ENCODE measurements around the gene PARP9.
"Not testable (repeated sequence)": the region's sequence is repeated elsewhere in the genome, so short reads cannot be mapped to it uniquely, and the experiment has no call there.

PARP9 gene

DNA sequence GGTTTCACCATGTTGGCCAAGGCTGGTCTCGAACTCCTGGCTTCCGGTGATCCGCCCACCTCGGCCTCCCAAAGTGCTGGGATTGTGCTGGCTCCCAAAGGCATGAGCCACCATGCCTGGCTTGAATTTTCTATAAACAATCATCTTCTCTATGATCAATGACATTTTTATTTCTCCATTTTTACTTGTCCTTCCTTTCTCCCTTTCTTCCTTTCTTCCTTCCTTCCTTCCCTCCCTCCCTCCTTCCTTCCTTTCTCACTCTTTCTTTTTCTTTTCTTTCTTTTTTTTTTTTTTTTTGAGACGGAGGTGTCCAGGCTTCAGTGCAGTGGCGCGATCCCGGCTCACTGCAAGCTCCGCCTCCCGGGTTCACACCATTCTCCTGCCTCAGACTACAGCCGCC lies 40.8 kb downstream of the PARP9 start:
- in situ Hi-C loops (cut with MboI; ENCODE audit: low sequenced_read_pairs), result no loop called here

DNA sequence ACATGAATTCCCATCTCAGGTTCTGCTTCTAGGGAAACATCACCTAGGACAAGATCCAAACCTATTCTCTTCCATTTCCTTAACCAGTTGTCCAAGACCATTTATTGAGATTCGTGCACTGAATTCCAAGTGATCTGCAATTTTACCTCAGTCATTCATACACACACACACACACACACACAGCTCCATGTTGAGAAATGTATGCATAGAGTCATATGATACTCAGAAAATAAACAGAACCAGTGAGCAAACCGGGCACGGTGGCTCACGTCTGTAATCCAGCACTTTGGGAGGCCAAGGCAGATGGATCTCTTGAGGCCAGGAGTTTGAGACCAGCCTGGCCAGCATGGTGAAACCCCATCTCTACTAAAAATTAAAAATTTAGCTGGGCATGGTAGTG lies 43.2 kb downstream of the PARP9 start:
- in situ Hi-C loops (cut with MboI; ENCODE audit: low sequenced_read_pairs), result no loop called here

DNA sequence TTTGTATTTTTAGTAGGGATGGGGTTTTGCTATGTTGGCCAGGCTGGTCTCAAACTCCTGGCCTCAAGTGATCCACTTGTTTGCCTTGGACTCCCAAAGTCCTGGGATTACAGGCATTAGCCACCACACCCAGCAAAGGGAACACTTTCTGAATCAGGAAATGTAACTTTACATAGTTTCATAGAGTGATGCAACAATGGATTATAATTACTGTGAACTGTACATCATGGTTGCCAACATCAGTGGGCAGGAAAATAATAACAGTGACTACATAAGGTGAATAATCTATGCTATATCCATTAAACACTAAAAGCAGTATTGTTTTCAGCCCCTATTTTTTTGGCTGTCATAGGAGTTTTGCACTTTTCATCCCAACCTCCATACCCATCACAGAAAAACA lies 44.4 kb downstream of the PARP9 start:
- in situ Hi-C loops (cut with MboI; ENCODE audit: low sequenced_read_pairs), result no loop called here

DNA sequence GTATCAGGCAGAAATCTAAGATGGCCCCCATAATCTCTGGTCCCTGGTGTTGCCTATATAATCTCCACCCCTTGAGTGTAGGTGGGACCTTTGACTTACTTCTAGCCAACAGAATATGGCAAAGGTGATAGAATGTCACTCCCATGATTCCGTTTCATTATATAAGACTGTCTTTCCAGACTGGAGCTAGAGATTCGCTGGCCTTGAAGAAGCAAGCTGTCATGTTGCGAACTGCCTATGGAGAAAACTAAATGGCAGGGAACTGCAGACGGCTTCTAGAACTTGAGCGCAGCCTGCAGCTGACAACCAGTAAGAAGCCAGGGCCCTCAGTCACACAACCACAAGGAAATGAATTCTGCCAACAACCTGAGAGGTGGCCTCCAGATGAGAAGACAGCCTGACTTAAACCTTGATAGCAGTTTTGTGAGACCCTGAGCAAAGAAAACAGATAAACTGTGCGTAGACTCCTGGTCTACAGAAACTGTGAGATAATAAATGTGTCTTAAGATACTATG lies 47.2 kb downstream of the PARP9 start:
- in situ Hi-C loops (cut with MboI; ENCODE audit: low sequenced_read_pairs), result no loop called here

DNA sequence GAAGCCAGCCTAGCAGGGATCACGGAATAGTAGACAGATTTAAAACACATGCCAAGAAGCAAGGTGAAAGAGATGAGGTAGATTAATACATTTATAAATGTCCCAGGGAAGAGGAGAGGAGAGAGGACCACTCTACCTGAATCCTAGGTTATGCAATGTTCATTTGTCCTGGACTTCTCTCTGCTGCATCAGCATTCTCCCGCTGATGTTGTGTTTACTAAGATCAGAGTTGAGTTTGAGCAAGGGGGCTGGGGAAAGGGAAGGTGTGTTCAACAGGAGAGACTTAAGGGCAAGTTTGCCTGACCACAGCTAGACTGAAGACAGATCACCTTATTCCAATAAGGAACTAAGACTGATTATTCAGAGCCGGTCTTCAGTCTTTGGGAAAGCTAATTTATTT lies 48.2 kb downstream of the PARP9 start:
- in situ Hi-C loops (cut with MboI; ENCODE audit: low sequenced_read_pairs), result no loop called here

DNA sequence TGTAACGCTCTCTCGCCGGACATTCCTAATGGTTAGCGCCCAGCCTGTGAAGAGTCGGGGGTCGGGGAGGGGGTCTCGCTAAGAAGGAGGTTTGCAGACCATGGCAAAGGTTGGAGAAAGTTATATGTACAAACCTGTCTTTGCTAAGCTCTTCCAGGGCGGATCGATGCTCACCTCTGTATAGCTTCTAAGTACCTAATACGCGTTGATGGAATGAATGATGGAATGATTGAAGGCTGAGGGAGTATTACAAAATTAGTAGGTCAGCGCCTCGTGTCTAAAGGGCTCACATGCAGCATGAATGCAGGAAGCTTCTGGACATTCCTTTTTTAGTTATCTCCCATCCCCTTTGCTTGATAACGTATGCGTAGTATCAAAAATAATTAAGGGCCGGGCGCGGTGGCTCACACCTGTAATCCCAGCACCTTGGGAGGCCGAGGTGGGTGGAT lies 49.1 kb downstream of the PARP9 start:
- in situ Hi-C loops (cut with MboI; ENCODE audit: low sequenced_read_pairs), result no loop called here

DNA sequence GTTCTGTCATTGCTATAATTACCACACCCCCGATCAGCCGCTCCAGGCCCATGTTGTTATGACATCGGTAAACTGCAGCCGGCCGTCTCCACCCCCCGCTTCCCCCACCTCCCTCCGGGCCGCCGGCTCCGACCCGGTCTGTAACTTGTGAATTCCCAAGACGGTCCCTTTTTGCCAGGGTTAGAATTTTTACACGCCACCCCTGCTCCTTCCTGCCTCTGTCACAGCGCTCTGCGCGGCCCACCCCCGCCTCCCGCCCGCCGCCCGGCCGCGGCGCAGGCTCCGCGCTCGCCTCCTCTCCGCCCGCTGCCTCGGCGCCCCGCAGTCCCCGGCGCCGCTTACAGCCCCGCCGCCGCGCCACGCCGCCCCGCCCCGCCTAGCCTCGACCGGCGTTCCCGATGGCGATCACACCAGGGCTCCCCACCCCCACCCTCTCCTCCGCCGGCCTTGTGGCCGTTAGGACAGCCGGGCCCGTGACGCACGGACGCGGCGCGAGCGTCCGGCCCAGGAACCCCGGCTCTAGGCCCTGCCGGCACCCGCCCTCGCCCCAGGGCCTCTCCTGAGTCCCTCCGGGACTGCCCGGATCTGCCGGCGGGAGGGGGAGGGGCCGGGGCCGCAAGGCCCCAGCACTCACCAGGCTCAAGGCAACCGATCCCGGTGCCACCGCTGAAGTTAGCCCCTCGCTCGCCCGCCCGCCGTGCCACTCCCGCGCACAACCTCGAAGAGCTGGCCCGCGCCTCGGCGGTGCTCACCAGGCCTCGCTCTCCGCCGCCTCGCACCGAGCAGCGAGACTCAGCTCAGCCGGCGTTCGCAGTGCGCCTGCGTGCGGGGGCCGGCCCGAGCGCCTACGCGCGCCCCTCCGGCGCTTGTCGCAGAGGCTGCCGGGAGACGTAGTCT lies 49.7 kb downstream of the PARP9 start, which contains the start of gene KPNA1:
TSS of gene KPNA1 (minus strand) at position 817 of the 897 bp plus-strand sequence. CDS start 18,374 bp downstream, outside the sequence.
- in situ Hi-C loops (cut with MboI; ENCODE audit: low sequenced_read_pairs), result no loop called here

DNA sequence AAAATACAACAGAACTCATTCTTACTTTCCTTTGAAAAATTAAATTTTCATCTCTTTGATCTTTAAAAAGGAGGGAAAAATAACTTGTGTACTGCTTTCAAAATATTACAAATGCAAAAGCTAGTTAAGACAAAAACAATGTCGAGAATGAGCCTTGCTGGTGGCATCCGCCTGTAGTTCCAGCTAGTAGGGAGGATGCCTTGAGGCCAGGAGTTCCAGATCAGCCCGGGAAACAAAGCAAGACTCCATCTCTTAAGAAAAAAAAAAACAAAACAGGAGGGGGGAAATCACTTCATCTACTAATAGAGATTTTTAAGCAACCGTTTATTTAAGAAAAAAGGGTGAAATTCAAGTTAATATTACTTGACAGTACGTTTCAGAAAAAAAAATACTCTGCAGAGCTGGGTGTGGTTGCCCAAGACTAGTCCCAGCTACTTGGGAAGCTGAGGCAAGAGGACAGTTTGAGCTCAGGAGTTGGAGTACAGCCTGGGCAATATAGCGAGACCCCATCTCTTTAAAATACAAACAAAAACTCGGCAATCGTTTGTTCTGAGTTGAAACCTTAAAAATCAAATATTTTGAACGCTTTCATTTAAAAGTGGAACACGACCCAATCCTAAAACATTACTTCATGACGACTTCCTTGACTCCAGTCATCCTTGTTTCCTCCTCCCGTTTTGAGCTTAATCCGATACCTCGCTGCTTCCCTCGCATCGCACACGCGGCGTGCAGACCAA lies 50.5 kb downstream of the PARP9 start:
- in situ Hi-C loops (cut with MboI; ENCODE audit: low sequenced_read_pairs), result no loop called here

DNA sequence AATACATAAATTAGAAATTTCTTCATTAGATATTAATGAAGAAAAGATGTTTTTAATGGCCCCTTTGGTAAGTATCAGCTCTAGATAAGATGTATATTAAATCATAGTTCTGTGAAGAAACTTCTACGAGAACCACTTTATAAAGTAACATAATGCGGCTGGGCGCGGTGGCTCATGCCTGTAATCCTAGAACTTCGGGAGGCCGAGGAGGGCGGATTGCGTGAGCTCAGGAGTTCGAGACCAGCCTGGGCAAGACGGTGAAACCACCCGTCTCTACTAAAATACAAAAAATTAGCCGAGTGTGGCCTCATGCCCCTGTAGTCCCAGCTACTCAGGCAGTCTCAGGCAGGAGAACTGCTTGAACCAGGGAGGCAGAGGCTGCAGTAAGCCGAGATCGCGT lies 51.8 kb downstream of the PARP9 start:
- in situ Hi-C loops (cut with MboI; ENCODE audit: low sequenced_read_pairs), result no loop called here

DNA sequence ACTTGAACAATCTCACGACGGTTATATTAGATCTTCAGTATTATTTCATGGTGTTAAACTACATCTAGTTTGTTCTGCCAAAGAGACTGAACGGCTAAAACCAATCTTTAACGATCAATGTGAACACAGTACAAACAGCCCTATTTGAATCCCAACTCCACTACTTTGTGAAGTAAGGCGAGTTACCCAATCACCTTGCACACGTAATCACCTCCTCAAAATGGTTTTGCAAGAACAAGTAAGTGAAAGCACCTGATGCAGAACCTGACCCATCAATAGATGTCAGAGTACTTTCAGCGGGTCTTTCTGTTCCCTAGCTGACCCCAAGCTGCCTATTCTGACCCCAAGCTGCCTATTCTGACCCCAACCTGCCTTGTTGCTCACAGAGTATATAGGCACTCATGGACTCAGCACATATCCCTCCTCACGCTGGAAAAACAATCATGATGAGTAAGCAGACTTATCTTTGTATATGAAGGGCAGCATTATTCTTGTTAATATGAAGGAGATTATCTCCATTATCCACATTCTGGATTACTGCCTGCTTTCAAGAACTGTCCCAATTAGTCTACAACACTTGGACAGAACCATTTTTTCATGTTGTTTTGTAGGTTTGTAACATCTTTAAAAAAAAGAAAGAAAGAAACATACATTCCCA lies 53.1 kb downstream of the PARP9 start:
- in situ Hi-C loops (cut with MboI; ENCODE audit: low sequenced_read_pairs), result no loop called here

DNA sequence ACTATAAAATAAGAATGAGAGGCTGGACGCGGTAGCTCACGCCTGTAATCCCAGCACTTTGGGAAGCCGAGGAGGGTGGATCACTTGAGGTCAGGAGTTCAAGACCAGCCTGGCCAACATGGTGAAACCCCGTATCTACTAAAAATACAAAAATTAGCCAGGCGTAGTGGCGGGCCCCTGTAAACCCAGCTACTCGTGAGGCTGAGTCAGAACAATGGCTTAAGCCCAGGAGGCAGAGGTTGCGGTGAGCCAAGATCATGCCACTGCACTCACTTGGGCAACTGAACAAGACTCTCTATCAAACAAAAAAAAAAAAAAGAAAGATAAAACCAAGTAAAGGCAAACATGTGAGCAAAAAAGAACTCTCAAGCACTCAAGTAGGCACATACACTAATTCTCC lies 55.2 kb downstream of the PARP9 start:
- in situ Hi-C loops (cut with MboI; ENCODE audit: low sequenced_read_pairs), result not testable (repeated sequence)

DNA sequence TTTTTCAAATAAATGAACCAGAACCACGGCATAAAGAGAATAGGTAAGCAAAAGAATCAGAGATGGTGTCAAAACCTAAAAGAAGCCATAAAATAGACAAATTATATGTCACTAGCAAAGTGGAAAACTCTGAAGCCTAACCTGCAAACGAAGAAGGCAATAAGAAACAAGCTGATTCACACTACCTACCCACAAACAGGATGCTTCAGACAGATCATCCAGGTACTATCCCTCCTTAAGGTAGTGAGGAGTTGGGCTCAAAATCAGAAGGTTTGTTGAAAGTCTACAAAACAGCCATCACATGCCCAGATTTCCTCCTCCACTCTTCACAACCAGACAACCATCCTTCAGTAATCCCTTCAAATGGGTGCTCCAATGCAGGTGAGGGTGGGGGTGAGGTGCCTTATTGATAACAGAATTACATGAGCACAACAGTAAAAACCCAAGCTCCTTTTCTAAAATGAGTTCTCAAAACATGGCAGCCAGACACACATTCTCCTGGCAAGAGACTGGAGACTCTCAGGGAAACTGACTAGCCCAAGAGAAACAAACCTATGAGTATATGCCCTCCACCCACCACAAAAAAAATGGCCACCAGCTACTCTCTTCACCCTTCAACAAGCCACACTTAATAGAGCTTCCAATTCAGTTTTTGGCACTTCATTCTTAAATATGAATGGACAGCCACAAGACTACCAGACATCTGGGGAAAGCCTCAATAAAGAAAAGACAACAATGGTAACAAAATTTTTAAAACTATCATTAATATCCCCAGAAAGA lies 55.8 kb downstream of the PARP9 start:
- in situ Hi-C loops (cut with MboI; ENCODE audit: low sequenced_read_pairs), result no loop called here

DNA sequence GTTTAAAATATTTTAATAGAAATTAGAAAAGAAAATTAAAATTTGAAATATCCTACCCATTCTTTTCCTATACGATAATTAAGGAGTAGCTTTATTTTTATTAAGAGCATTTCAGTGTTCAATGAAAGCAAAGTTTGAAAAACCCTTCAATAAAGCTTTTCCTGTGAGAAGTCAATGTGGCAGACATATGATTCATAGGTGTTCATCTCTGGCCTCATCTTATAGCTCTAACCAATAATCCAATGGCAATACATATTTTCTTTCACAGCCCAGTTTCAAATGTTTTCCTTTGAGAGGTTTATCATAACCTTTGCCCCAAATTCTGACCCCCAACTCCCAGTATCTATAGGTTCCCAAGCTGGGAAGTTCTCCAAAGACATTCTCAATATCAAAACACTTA lies 57.6 kb downstream of the PARP9 start:
- in situ Hi-C loops (cut with MboI; ENCODE audit: low sequenced_read_pairs), result no loop called here

DNA sequence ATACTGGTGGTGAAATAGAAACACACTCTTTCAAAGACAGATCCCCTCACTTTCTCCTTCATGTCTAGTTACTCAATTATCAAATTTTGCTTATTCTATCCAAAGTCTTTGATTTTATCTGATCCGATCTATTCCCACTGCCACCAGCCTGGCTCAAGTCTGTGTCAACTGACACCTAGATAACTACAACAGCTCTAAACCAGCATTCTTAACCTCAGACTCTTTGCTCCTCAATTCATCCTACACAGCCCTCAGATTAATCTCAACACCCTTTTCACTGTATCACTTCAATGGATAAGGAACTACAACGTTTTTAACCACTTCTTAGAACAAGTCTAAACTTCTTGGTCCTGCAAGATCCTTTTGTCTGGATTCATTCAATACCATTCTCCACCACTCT lies 58.4 kb downstream of the PARP9 start:
- in situ Hi-C loops (cut with MboI; ENCODE audit: low sequenced_read_pairs), result no loop called here

DNA sequence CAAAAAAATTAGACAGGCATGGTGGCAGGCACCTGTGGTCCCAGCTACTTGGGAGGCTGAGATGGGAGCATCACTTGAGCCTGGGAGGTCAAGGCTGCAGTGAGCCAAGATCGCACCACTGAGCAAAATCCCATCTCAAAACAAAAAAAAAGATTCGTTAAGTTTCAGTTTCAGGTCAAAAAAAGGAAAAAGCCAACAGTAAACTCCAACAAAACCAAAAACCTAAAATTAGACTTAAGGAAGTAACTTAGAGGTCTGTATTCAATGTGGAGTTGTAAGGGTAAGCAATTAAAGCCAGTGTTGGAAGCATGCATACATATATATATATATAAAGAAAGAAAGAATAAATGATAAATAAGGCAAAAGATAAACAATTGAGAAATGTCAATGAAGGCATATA lies 61.2 kb downstream of the PARP9 start:
- in situ Hi-C loops (cut with MboI; ENCODE audit: low sequenced_read_pairs), result no loop called here

DNA sequence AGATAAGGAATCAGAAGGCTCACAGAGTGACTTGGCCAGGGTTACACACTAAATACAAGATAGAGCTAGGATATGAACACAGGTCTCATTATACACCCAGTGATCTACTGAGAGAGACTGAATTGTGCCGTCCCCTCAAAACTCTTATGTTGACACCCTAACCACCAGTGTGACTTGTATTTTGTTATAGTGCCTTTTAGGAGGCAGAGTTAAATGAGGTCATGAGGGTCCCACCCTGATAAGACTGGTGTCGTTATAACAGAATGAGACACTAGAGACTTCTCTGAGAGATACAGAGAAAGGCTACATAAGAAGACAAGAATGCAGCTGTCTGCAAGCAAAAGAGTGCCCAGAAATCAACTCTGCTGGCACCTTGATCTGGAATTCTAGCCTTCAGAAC lies 62.0 kb downstream of the PARP9 start:
- in situ Hi-C loops (cut with MboI; ENCODE audit: low sequenced_read_pairs), result no loop called here

DNA sequence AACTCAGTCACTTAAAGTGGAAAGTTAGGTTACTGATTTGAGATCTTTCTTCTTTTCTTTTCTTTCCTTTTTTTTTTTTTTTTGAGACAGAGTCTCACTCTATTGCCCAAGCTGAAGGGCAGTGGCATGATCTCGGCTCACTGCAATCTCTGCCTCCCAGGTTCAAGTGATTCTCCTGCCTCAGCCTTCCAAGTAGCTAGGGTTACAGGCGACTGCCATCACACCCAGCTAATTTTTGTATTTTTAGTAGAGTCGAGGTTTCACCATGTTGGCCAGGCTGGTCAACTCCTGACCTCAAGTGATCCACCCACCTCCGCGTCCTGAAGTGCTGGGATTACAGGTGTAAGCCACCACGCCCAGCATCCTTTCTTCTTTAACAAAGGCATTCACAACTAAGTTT lies 63.1 kb downstream of the PARP9 start:
- in situ Hi-C loops (cut with MboI; ENCODE audit: low sequenced_read_pairs), result not testable (repeated sequence)

DNA sequence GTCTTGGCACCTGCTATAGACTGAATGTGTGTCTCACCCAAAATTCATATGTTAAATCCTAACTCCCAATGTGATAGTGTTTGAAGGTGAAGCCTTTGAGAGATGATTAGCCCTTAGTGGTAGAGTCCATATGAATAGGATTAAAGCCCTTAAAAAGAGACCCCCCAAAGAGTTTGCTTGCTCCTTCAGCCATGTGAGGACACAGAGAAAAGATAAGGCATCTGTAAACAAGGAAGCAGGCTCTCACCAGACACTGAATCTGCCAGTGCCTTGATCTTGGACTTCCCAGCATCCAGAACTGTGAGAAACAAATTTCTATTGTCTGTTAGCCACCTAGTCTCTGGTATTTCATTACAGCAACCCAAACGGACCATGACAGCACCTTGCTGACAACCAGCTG lies 65.9 kb downstream of the PARP9 start:
- in situ Hi-C loops (cut with MboI; ENCODE audit: low sequenced_read_pairs), result no loop called here

DNA sequence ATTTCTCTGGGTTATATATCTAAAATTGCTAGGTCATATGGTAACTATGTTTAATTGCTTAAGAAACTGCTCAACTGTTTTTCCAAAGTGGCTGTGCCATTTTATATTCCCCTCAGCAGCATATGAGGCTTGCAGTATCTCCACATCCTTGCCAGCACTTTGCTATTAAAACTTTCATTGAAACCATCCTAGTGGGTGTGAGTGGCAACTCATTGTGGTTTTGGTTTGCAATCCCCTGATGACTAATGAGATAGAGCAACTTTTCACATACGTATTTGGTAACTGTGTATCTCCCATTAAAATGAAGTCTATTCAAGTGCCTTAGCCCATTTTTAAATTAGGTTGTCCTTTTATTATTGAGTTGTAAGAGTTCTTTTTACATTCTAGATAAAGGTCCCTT lies 66.7 kb downstream of the PARP9 start:
- in situ Hi-C loops (cut with MboI; ENCODE audit: low sequenced_read_pairs), result no loop called here

DNA sequence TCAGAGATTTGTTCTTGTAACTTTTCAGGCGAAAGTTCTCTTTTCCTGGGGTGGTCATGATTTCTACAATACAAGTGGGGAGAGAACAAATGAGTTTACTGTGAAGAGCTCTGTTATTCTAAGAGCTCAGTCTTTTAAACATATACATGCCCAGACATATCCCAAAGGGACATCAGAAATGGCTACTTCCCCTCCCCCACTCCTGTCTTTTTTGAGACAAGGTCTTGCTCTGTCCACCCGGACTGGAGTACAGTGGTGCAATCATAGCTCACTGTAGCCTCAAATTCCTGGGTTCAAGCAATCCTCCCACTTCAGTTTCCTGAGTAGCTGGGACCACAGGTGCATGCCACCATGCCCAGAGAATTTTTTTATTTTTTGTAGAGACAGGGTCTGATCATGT lies 67.6 kb downstream of the PARP9 start:
- in situ Hi-C loops (cut with MboI; ENCODE audit: low sequenced_read_pairs), result no loop called here

DNA sequence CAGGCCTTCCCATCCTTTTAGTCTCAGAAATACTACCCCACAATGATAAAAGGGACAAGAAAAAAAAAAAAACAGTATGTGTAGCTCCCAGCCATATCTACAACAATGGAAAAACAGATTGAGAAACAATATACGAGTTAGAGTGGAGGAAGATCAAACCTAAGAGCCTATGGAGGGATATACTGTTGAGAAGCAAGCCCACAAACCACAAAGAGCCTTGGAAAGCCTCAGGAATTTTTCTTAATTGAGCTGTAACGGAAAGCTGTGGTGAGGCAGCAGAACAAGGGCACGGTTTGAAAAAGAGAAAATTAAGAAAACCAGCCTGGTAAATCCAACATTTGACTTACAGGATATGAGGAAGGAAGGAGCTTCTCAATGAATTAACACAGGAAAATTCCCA lies 70.8 kb downstream of the PARP9 start:
- in situ Hi-C loops (cut with MboI; ENCODE audit: low sequenced_read_pairs), result no loop called here
